Activated T-cell treated with anti-CD3 and anti-CD28 coated beads, Interleukin-2, amount 50 U/mL, for 24 hours (primary cell): ENCODE measurements around the gene CYTH3.

Source experiments
- DNase-seq: peaks from one replicate; pipeline ENCODE4 v3.0.0-alpha.2; 2020
- H3K27ac Mint-ChIP-seq: 2 replicates; pipeline ENCODE4 v1.8.0; 2020; ENCODE audit warnings: mild to moderate bottlenecking, mixed read lengths
- H3K27me3 Mint-ChIP-seq: 2 replicates; pipeline ENCODE4 v1.8.0; 2020; ENCODE audit warnings: mixed read lengths
- H3K36me3 Mint-ChIP-seq: 2 replicates; pipeline ENCODE4 v1.8.0; 2020; ENCODE audit warnings: low read depth, mixed read lengths
- H3K4me1 Mint-ChIP-seq: 2 replicates; pipeline ENCODE4 v1.8.0; 2020; ENCODE audit warnings: low read depth, mixed read lengths
- H3K4me3 Mint-ChIP-seq: 2 replicates; pipeline ENCODE4 v1.8.0; 2020; ENCODE audit warnings: mild to moderate bottlenecking, moderate library complexity, mixed read lengths
- H3K9me3 Mint-ChIP-seq: 2 replicates; pipeline ENCODE4 v1.8.0; 2020; ENCODE audit warnings: mixed read lengths

The CYTH3 gene

GRCh38 chr7:6167587-6168476 is 104.6 kb downstream of the CYTH3 start:
- Mint-ChIP-seq H3K9me3 (no peaks in the 10 kb centered on the region), H3K36me3 (peaks cover 3% of the 10 kb centered on the region), H3K4me3 (no peak overlapping the region), H3K27me3 (no peaks in the 10 kb centered on the region), H3K27ac (no peak overlapping the region), H3K4me1 (no peaks in the 10 kb centered on the region)
- DNase-seq, result no peak

- no peaks in the 10 kb centered on the region for H3K27me3 Mint-ChIP-seq
- H3K36me3 Mint-ChIP-seq, result peaks cover 5% of the 10 kb centered on the region
- H3K27ac Mint-ChIP-seq, result peak overlapping the region; percentile 33
- no peak for DNase-seq
- H3K4me1 Mint-ChIP-seq, result no peaks in the 10 kb centered on the region
- no peak overlapping the region for H3K4me3 Mint-ChIP-seq
- H3K9me3 Mint-ChIP-seq, result no peaks in the 10 kb centered on the region
These were observed 105.3 kb downstream of the CYTH3 start for GRCh38 chr7:6167004-6167551.

DNA sequence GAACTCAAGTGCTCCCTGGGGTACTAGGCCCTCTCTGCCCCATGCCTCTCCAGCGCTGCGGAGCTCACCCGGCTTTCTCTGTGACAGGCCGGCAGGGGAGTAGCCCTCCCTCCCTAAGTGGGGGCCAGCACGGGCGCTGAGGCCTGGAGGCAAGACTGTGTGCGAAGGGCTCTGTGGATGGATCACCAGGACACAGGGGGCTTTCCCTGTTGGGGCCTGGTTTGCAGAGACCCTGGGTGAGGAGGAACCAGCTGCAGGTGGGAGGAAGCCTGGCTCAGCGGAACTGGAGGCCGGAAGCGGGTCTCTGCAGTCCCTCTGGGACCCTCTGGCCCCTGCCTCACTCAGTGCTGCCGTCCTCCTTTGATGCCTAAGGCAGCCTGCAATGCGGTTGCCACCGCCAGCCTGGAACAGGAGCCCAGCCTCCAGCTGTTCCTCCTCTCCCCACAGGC is 106.0 kb downstream of the CYTH3 start:
- H3K36me3 Mint-ChIP-seq, result peaks cover 11% of the 10 kb centered on the region
- no peaks in the 10 kb centered on the region for H3K9me3 Mint-ChIP-seq
- no peak overlapping the region for H3K4me3 Mint-ChIP-seq
- H3K27ac Mint-ChIP-seq, result no peak overlapping the region
- peaks cover 2% of the 10 kb centered on the region for H3K4me1 Mint-ChIP-seq
- no peaks in the 10 kb centered on the region for H3K27me3 Mint-ChIP-seq
- no peak for DNase-seq

DNA sequence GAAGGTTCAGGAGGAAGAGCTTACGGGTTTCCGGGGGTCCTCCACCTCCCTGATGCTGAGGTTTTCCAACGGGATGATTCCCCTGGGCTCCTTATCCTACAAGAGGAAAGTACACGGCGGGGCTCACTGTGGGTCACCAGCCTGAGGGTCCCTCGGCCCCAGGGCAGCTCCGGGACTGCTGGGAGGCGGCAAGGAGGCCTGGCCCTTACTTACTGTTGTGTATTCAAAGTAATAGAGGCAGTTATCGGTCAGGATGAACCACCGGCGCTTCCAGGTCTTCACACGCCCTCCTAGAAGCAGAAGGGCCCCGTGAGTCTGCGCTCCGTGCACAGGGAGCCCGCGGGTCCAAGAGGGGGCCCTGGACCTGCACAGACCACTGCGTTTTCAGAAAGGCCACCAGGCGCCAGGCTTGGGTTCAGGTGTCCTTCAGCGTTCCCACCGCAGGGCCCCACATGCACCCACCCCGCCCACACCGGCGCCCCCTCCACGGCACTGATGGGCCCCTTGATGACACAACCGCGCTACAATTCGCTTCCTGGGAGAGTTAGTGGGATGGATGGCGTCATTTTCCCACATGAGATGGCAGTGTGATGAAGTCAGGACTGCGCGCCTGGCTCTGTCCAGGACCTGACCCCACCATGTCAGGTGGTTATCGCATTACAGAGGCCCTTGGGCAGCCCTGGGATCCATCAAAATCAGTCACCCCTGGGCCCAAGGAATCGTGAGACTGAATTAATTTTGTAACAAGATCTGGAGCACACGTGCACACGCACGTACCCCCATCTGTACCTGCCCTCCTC is 106.7 kb downstream of the CYTH3 start:
- Mint-ChIP-seq H3K9me3 (no peaks in the 10 kb centered on the region), H3K4me1 (peaks cover 2% of the 10 kb centered on the region), H3K36me3 (peaks cover 18% of the 10 kb centered on the region), H3K27me3 (no peaks in the 10 kb centered on the region), H3K4me3 (no peak overlapping the region), H3K27ac (no peak overlapping the region)
- no peak for DNase-seq

GRCh38 chr7:6165075-6165474 is 107.3 kb downstream of the CYTH3 start:
- Mint-ChIP-seq H3K9me3 (no peaks in the 10 kb centered on the region), H3K27me3 (no peaks in the 10 kb centered on the region), H3K27ac (no peak overlapping the region), H3K36me3 (peaks cover 24% of the 10 kb centered on the region), H3K4me1 (peaks cover 2% of the 10 kb centered on the region), H3K4me3 (no peak overlapping the region)
- no peak for DNase-seq

- peaks cover 27% of the 10 kb centered on the region for H3K36me3 Mint-ChIP-seq
- no peak overlapping the region for H3K27ac Mint-ChIP-seq
- no peak for DNase-seq
- no peaks in the 10 kb centered on the region for H3K9me3 Mint-ChIP-seq
- H3K4me1 Mint-ChIP-seq, result peaks cover 2% of the 10 kb centered on the region
- H3K27me3 Mint-ChIP-seq, result no peaks in the 10 kb centered on the region
- H3K4me3 Mint-ChIP-seq, result no peak overlapping the region
These were observed 107.9 kb downstream of the CYTH3 start for GRCh38 chr7:6164491-6164890.

DNA sequence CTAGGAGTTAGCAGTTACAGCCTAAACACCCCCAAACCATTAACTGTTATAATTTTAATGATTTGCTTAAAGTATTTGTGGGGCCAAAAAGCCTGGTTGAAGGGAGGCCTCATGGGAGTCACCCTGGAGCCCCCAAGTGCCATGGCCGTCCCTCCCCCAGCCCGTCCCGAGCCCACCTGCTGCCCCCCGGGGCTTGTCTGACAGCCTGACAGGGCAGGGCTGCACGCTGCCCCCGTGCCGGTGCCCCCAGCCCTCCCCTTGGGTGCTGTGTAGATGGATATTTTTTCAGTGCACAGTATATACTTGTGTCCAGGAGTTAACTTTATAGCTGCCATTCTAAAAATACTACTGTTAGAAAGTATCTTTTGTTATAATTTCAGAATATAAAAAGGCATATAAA is 108.4 kb downstream of the CYTH3 start:
- H3K4me1 Mint-ChIP-seq, result peaks cover 2% of the 10 kb centered on the region
- no peaks in the 10 kb centered on the region for H3K9me3 Mint-ChIP-seq
- H3K27ac Mint-ChIP-seq, result no peak overlapping the region
- no peak overlapping the region for H3K4me3 Mint-ChIP-seq
- H3K36me3 Mint-ChIP-seq, result peaks cover 32% of the 10 kb centered on the region
- DNase-seq, result no peak
- H3K27me3 Mint-ChIP-seq, result no peaks in the 10 kb centered on the region

- Mint-ChIP-seq H3K9me3 (no peaks in the 10 kb centered on the region), H3K27ac (no peak overlapping the region), H3K27me3 (no peaks in the 10 kb centered on the region), H3K4me3 (no peak overlapping the region), H3K4me1 (peaks cover 2% of the 10 kb centered on the region), H3K36me3 (peaks cover 38% of the 10 kb centered on the region)
- no peak for DNase-seq
These were observed 109.0 kb downstream of the CYTH3 start for GRCh38 chr7:6163402-6163801.

- no peak overlapping the region for H3K27ac Mint-ChIP-seq
- H3K9me3 Mint-ChIP-seq, result no peaks in the 10 kb centered on the region
- H3K27me3 Mint-ChIP-seq, result no peaks in the 10 kb centered on the region
- DNase-seq, result no peak
- no peak overlapping the region for H3K4me3 Mint-ChIP-seq
- H3K36me3 Mint-ChIP-seq, result peaks cover 44% of the 10 kb centered on the region
- H3K4me1 Mint-ChIP-seq, result peaks cover 2% of the 10 kb centered on the region
These were observed 109.6 kb downstream of the CYTH3 start for GRCh38 chr7:6162650-6163366.

DNA sequence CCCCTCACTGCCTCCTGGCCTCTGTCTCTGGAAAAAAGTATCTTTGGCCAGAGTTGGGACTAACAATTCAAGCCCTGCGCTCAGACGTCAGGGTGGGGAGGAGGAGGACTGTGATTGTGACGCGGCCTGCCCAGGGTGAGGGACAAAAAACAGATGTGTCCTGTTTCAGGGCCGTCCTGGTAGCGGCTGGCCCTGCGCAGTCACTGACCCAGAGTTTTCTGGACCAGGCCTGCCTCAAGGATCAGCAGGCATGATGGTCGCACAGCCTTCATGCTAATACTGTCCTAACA is 110.1 kb downstream of the CYTH3 start:
- H3K9me3 Mint-ChIP-seq, result no peaks in the 10 kb centered on the region
- no peak overlapping the region for H3K27ac Mint-ChIP-seq
- H3K36me3 Mint-ChIP-seq, result peaks cover 47% of the 10 kb centered on the region
- H3K4me3 Mint-ChIP-seq, result no peak overlapping the region
- DNase-seq, result no peak
- peaks cover 2% of the 10 kb centered on the region for H3K4me1 Mint-ChIP-seq
- no peaks in the 10 kb centered on the region for H3K27me3 Mint-ChIP-seq

- H3K4me1 Mint-ChIP-seq, result peaks cover 2% of the 10 kb centered on the region
- no peak overlapping the region for H3K27ac Mint-ChIP-seq
These were observed 110.7 kb downstream of the CYTH3 start for GRCh38 chr7:6161463-6162330.

DNA sequence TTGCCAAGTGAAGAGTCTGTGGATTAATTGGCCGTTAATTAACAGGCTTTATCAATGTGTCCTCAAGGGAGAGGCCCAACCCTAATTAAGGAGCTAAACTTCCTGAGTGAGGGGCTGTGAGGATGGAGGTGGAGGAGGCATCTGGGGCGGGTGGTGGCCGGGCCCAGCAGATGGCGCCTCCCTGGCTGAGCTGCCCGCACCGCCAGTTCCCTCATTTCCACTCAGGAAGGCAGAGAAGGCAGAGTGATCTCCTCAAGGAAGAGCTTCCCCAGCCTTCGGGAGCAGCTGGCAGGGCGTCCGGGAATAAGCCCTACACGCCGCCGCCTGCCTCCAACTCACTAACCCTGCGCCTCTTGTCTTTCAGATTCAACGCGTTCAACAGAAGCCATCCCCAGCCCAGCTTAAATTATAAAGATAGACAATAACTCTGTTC is 112.2 kb downstream of the CYTH3 start:
- Mint-ChIP-seq H3K9me3 (no peaks in the 10 kb centered on the region), H3K27ac (no peak overlapping the region), H3K4me3 (no peak overlapping the region), H3K27me3 (no peaks in the 10 kb centered on the region), H3K4me1 (peaks cover 2% of the 10 kb centered on the region), H3K36me3 (peaks cover 66% of the 10 kb centered on the region)
- DNase-seq, result no peak

More at GRCh38 chr7:6161463-6162330, 110.7 kb downstream of the CYTH3 start:
- H3K4me3 Mint-ChIP-seq, result no peak overlapping the region
- H3K27me3 Mint-ChIP-seq, result no peaks in the 10 kb centered on the region
- H3K9me3 Mint-ChIP-seq, result no peaks in the 10 kb centered on the region
- peaks cover 51% of the 10 kb centered on the region for H3K36me3 Mint-ChIP-seq
- DNase-seq, result no peak

GRCh38 chr7:6159524-6160031 is 112.8 kb downstream of the CYTH3 start:
- H3K4me3 Mint-ChIP-seq, result no peak overlapping the region

More at GRCh38 chr7:6159524-6160031, 112.8 kb downstream of the CYTH3 start:
- Mint-ChIP-seq H3K4me1 (peaks cover 2% of the 10 kb centered on the region), H3K9me3 (no peaks in the 10 kb centered on the region), H3K27ac (peak overlapping the region; percentile 26), H3K36me3 (peaks cover 71% of the 10 kb centered on the region), H3K27me3 (no peaks in the 10 kb centered on the region)
- no peak for DNase-seq
